ENCODE measurements around the gene RBMS1. TPM values are rescaled to one million over a fixed set of nuclear protein-coding genes. Genes with fewer than 3 reads are reported as not detected.

Gene RBMS1
- total RNA-seq, 1 donor = 170 TPM

GRCh38 chr2:160290598-160290997 lies 203.0 kb downstream of the RBMS1 start:
- DNase-seq (ENCODE audit: low read depth) = no peak
- H3K4me3 ChIP-seq (ENCODE audit: low read depth, low read length) = no peak overlapping the region
- TF ChIP-seq CTCF (IDR thresholded peaks at IDR 0.05; ENCODE audit: insufficient read depth, low read length) = no peak

GRCh38 chr2:160289831-160290230 lies 203.8 kb downstream of the RBMS1 start:
- H3K4me3 ChIP-seq (ENCODE audit: low read depth, low read length) = no peak overlapping the region
- DNase-seq (ENCODE audit: low read depth) = no peak
- no peak for TF ChIP-seq CTCF (IDR thresholded peaks at IDR 0.05; ENCODE audit: insufficient read depth, low read length)

- no peak for DNase-seq (ENCODE audit: low read depth)
- no peak overlapping the region for H3K4me3 ChIP-seq (ENCODE audit: low read depth, low read length)
- TF ChIP-seq CTCF (IDR thresholded peaks at IDR 0.05; ENCODE audit: insufficient read depth, low read length) = no peak
Observed at GRCh38 chr2:160289126-160289525, 204.5 kb downstream of the RBMS1 start.

GRCh38 chr2:160288324-160288723 lies 205.3 kb downstream of the RBMS1 start:
- DNase-seq (ENCODE audit: low read depth) = peak; percentile 42
- H3K4me3 ChIP-seq (ENCODE audit: low read depth, low read length) = no peak overlapping the region
- no peak for TF ChIP-seq CTCF (IDR thresholded peaks at IDR 0.05; ENCODE audit: insufficient read depth, low read length)

GRCh38 chr2:160287476-160287875 lies 206.1 kb downstream of the RBMS1 start:
- DNase-seq (ENCODE audit: low read depth) = no peak

GRCh38 chr2:160286551-160286950 lies 207.1 kb downstream of the RBMS1 start:
- no peak for DNase-seq (ENCODE audit: low read depth)
- TF ChIP-seq CTCF (IDR thresholded peaks at IDR 0.05; ENCODE audit: insufficient read depth, low read length) = no peak
- no peak overlapping the region for H3K4me3 ChIP-seq (ENCODE audit: low read depth, low read length)

More at GRCh38 chr2:160287476-160287875, 206.1 kb downstream of the RBMS1 start:
- no peak overlapping the region for H3K4me3 ChIP-seq (ENCODE audit: low read depth, low read length)
- TF ChIP-seq CTCF (IDR thresholded peaks at IDR 0.05; ENCODE audit: insufficient read depth, low read length) = no peak

- DNase-seq (ENCODE audit: low read depth) = no peak
- TF ChIP-seq CTCF (IDR thresholded peaks at IDR 0.05; ENCODE audit: insufficient read depth, low read length) = no peak
Observed at GRCh38 chr2:160283675-160284074, 209.9 kb downstream of the RBMS1 start.

More at GRCh38 chr2:160283675-160284074, 209.9 kb downstream of the RBMS1 start:
- H3K4me3 ChIP-seq (ENCODE audit: low read depth, low read length) = no peak overlapping the region

All from fibroblast of the aortic adventitia (primary cell).